Measurements from ENCODE around the gene PPP1R14D. TPM values are rescaled to one million over a fixed set of nuclear protein-coding genes. Genes with fewer than 3 reads are reported as not detected.

Gene PPP1R14D
- total and polyA plus RNA-seq, 2 of the 8 experiments (the other 6 are each of a cell fraction or from before 2014, with no cell fraction given), result not detected

Small RNAs within 50 kb of the gene (small RNA-seq; reads per million reads assigned to genes)
- not detected for gene AC025166.1 (ENCODE audit: insufficient read depth)

Other genes with a start within 250 kb of the PPP1R14D start
- gene KNL1, start 234.5 kb downstream of the PPP1R14D start, total RNA-seq (2021; fragmentation: NEBNext Ultra II Directional; extraction: Animal tissue kit (Norgen Biotek cat#: 25700)), result 22.3 and 22.5 TPM in 2 replicates
- 2.7 and 4.4 TPM in 2 replicates for gene KNL1, start 234.5 kb downstream of the PPP1R14D start, polyA plus RNA-seq (2011; rRNA removed)
- gene RAD51, start 133.5 kb downstream of the PPP1R14D start, total RNA-seq (2021; fragmentation: NEBNext Ultra II Directional; extraction: Animal tissue kit (Norgen Biotek cat#: 25700)), result 41.6 and 42.4 TPM in 2 replicates
- gene RAD51, start 133.5 kb downstream of the PPP1R14D start, polyA plus RNA-seq (2011; rRNA removed), result 25.2 and 32.2 TPM in 2 replicates
- gene RMDN3, start 73.5 kb downstream of the PPP1R14D start, total RNA-seq (2021; fragmentation: NEBNext Ultra II Directional; extraction: Animal tissue kit (Norgen Biotek cat#: 25700)), result 24.1 and 25.0 TPM in 2 replicates
- gene RMDN3, start 73.5 kb downstream of the PPP1R14D start, polyA plus RNA-seq (2011; rRNA removed), result 10.8 and 13.8 TPM in 2 replicates
- gene GCHFR, start 64.6 kb downstream of the PPP1R14D start, total RNA-seq (2021; fragmentation: NEBNext Ultra II Directional; extraction: Animal tissue kit (Norgen Biotek cat#: 25700)), result 22.7 and 25.9 TPM in 2 replicates
- 81.5 and 102 TPM in 2 replicates for gene GCHFR, start 64.6 kb downstream of the PPP1R14D start, polyA plus RNA-seq (2011; rRNA removed)
- 0.56 and 0.57 TPM in 2 replicates for gene C15orf62, start 58.7 kb downstream of the PPP1R14D start, total RNA-seq (2021; fragmentation: NEBNext Ultra II Directional; extraction: Animal tissue kit (Norgen Biotek cat#: 25700))
- 0.06 and 0.19 TPM in 2 replicates for gene C15orf62, start 58.7 kb downstream of the PPP1R14D start, polyA plus RNA-seq (2011; rRNA removed)
- 10.7 and 11.2 TPM in 2 replicates for gene ZFYVE19, start 21.6 kb downstream of the PPP1R14D start, total RNA-seq (2021; fragmentation: NEBNext Ultra II Directional; extraction: Animal tissue kit (Norgen Biotek cat#: 25700))
- gene ZFYVE19, start 21.6 kb downstream of the PPP1R14D start, polyA plus RNA-seq (2011; rRNA removed), result 21.8 and 23.7 TPM in 2 replicates
- gene DNAJC17, start 21.2 kb downstream of the PPP1R14D start, total RNA-seq (2021; fragmentation: NEBNext Ultra II Directional; extraction: Animal tissue kit (Norgen Biotek cat#: 25700)), result 39.5 and 43.8 TPM in 2 replicates
- 45.4 and 47.2 TPM in 2 replicates for gene DNAJC17, start 21.2 kb downstream of the PPP1R14D start, polyA plus RNA-seq (2011; rRNA removed)
- gene SPINT1, start 15.3 kb upstream of the PPP1R14D start, total RNA-seq (2021; fragmentation: NEBNext Ultra II Directional; extraction: Animal tissue kit (Norgen Biotek cat#: 25700)), result 117 TPM in 2 replicates
- 155 and 266 TPM in 2 replicates for gene SPINT1, start 15.3 kb upstream of the PPP1R14D start, polyA plus RNA-seq (2011; rRNA removed)
- 2.4 and 2.7 TPM in 2 replicates for gene RHOV, start 45.5 kb upstream of the PPP1R14D start, total RNA-seq (2021; fragmentation: NEBNext Ultra II Directional; extraction: Animal tissue kit (Norgen Biotek cat#: 25700))
- 1.5 and 2.2 TPM in 2 replicates for gene RHOV, start 45.5 kb upstream of the PPP1R14D start, polyA plus RNA-seq (2011; rRNA removed)
- gene VPS18, start 65.7 kb upstream of the PPP1R14D start, total RNA-seq (2021; fragmentation: NEBNext Ultra II Directional; extraction: Animal tissue kit (Norgen Biotek cat#: 25700)), result 31.9 and 32.7 TPM in 2 replicates
- 28.9 and 32.9 TPM in 2 replicates for gene VPS18, start 65.7 kb upstream of the PPP1R14D start, polyA plus RNA-seq (2011; rRNA removed)
- 0.48 and 0.60 TPM in 2 replicates for gene DLL4, start 100.6 kb upstream of the PPP1R14D start, total RNA-seq (2021; fragmentation: NEBNext Ultra II Directional; extraction: Animal tissue kit (Norgen Biotek cat#: 25700))
- gene DLL4, start 100.6 kb upstream of the PPP1R14D start, polyA plus RNA-seq (2011; rRNA removed), result 0.22 and 0.23 TPM in 2 replicates
- gene CHAC1, start 124.8 kb upstream of the PPP1R14D start, total RNA-seq (2021; fragmentation: NEBNext Ultra II Directional; extraction: Animal tissue kit (Norgen Biotek cat#: 25700)), result 28.7 and 34.3 TPM in 2 replicates
- gene CHAC1, start 124.8 kb upstream of the PPP1R14D start, polyA plus RNA-seq (2011; rRNA removed), result 159 and 215 TPM in 2 replicates